GM12865 (cell line): Measurements from ENCODE around the gene LHFPL3.

Experiments
- DNase-seq: peaks from one replicate; pipeline ENCODE4 v3.0.0; 2010; ENCODE audit warnings: low read depth
- H3K4me3 ChIP-seq: 2 replicates; pipeline ENCODE4 v1.5.1; 2011; ENCODE audit warnings: mild to moderate bottlenecking, low read depth, low read length, control low read depth
- CTCF ChIP-seq: IDR thresholded peaks from 2 replicates; pipeline ENCODE4 v1.5.1; 2011; ENCODE audit warnings: low read length, control low read depth, low read depth, inconsistent platforms; ENCODE audit not compliant: insufficient read depth; ENCODE audit errors: missing control alignments

Gene LHFPL3

GRCh38 chr7:104497379-104497967, 169.1 kb downstream of the LHFPL3 start:
- no peak for TF ChIP-seq CTCF

GRCh38 chr7:104499975-104500374, 171.6 kb downstream of the LHFPL3 start:
- no peak for DNase-seq
- TF ChIP-seq CTCF: no peak
- H3K4me3 ChIP-seq: no peak overlapping the region

More at GRCh38 chr7:104497379-104497967, 169.1 kb downstream of the LHFPL3 start:
- DNase-seq: no peak
- H3K4me3 ChIP-seq: no peak overlapping the region

- no peak for TF ChIP-seq CTCF
- DNase-seq: no peak
- H3K4me3 ChIP-seq: no peak overlapping the region
These were observed 181.5 kb downstream of the LHFPL3 start for GRCh38 chr7:104509874-104510273.

- H3K4me3 ChIP-seq: no peak overlapping the region
- TF ChIP-seq CTCF: no peak
- no peak for DNase-seq
These were observed 196.4 kb downstream of the LHFPL3 start for GRCh38 chr7:104524853-104525252.

- TF ChIP-seq CTCF: no peak
- no peak overlapping the region for H3K4me3 ChIP-seq
- DNase-seq: no peak
These were observed 199.7 kb downstream of the LHFPL3 start for GRCh38 chr7:104528142-104528541.

GRCh38 chr7:104529567-104529966, 201.2 kb downstream of the LHFPL3 start:
- H3K4me3 ChIP-seq: no peak overlapping the region
- no peak for DNase-seq
- TF ChIP-seq CTCF: no peak

- DNase-seq: no peak
- TF ChIP-seq CTCF: no peak
- no peak overlapping the region for H3K4me3 ChIP-seq
These were observed 201.8 kb downstream of the LHFPL3 start for GRCh38 chr7:104530251-104530650.
